NCI-H82 (cell line): Measurements from ENCODE around the gene MAP1LC3B.

ENCODE experiments used
- DNase-seq: peaks from one replicate; lab custom pipeline; 2025; lab: John Stamatoyannopoulos, UW

MAP1LC3B gene

DNA sequence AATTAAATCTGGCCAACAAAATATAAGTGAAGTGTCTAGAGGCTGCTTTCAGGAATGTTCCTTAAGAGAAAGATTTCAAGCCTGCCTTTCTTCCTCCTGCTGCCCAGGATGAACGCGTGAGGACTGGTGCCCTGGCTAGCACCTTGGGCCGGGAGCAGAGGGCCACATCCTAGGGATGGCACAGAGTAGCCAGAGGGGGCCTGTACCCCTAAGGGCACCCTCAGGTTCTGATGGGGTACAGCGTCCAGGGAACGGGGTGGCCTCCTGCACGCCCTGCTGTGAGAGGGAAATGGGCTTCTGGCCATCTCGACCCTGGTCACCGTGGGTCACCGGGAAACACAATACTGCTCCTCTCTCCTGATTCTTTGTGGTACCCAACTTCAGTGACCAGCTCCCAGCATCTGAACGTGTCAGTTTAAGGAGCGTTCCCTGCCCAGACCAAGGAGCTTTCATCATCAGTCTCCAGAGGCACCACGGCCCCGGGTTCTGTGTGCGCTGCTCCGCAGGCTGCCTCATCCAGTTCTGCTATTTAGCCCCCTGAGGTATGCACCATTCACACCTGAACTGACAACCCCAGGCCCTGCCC is 40.3 kb downstream of the MAP1LC3B start:
- DNase-seq, result no peak

DNA sequence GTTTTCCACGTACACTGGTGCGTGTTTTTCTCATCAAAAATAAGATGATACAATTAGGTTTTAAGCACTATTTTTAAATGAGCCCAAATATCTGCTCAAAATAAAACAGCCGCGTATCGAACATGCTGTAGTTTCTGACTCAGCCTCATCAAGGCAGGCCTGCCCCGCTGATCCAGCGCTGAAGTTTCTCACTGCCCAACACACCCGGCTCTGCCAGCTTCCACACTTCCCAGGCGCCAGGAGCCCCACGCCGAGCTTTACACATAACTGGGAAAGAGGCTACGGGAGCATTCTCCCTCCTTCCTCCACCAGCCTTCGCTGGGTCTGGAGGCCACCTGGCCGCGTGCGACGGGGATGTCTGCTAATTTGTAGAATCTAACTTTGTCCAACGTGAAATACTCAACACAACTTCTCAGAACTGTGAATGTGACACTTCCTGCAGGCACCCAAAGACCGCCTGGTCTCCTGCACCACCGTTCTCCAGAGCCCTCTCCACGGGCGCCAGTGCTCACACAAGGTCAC is 42.1 kb downstream of the MAP1LC3B start:
- no peak for DNase-seq

DNA sequence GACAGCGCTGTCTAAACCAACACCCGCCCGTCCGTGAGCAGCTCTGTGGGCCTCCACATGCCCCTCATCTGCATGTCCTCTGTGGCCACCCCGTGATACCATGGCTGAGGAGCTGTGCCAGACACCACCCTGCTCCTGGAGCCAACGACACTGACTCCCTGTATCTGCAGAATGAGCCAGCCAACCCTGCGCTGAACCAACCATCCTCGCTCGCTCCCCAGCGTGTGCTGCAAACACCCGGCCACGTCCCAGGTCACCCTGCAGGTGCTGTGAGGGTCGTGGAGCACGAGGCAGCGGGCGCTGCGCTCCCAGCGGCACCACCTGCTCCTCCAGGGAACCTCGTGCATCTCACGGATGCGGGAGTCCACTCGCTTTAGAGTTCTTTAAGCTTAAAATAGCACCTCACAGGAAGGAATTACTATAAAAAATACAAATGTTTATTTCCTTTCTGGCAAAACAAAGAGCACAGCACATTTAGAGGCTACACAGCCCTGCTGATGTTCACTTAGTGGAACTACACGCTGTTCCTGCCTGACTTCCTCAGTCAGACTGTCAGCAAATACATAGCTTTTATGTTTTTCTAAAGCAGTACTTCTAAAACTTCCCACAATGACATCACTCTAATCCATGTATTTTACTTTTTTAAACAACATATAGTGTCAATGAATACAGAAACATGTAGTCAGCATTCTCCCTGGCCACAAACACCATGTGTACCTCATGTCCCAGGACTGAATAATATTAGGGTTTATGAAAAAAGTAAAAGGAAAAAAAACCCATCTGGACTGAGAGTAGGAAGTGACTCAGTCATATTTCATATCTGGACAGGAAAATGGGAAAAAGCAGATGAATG is 43.5 kb downstream of the MAP1LC3B start:
- no peak for DNase-seq

DNA sequence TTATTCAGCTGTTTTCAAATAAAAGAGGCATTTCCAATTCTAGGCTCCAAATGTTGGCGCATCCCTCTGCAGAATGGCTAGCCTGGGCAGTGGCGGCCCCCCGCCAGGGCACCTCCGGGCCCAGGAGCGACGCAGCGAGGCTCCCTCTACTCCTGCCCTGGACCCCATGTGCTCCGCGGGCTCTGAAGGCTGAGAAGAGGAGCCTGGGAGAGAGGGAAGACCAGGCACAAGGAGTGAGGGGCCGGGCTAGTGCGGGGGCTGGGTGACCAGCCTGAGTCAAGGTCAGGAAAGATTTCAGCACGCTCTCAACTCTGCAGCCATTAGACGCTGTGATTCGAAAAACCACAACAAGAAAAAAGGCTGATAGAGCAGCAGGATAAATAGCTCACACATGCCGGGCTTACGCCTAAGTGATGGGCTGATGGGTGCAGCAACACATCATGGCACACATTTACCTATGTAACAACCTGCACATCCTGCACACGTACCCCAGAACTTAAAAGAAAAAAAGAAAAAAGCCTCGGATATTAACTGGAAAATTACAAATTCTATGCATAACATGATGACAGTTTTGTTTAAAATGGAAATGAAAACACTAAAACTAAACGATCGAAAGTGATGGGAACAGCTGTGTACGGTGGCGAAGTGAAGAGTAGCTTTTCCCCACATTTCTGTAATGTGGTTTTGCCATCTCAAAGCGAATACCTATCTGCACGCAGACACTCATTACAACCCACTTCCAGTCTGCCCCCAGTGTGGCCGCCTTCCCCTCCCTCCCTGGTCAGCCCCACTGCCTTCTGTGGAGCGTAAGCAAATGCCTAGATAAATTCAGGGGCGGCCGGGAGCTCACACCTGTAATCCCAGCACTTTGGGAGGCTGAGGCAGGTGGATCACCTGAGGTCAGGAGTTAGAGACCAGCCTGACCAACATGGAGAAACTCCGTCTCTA is 44.4 kb downstream of the MAP1LC3B start:
- no peak for DNase-seq

DNA sequence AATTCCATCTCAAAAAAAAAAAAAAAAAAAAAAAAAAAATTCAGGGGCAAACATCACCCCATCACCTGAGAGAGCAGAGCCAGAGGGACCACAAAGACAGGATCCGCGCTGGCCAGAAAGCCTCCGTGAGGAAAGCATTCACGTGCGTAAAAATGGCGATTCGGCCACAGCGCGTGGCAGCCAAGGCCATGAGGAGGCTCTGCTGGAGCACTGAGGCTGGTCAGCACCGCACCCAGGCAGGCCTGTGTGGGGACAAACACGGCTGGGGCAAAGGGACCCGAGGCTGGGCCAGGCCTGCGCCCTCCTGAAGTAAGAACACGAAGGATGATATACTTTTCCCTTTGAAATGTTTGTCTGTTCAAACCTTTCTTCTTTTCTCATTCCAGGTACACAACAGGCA is 45.2 kb downstream of the MAP1LC3B start:
- no peak for DNase-seq

DNA sequence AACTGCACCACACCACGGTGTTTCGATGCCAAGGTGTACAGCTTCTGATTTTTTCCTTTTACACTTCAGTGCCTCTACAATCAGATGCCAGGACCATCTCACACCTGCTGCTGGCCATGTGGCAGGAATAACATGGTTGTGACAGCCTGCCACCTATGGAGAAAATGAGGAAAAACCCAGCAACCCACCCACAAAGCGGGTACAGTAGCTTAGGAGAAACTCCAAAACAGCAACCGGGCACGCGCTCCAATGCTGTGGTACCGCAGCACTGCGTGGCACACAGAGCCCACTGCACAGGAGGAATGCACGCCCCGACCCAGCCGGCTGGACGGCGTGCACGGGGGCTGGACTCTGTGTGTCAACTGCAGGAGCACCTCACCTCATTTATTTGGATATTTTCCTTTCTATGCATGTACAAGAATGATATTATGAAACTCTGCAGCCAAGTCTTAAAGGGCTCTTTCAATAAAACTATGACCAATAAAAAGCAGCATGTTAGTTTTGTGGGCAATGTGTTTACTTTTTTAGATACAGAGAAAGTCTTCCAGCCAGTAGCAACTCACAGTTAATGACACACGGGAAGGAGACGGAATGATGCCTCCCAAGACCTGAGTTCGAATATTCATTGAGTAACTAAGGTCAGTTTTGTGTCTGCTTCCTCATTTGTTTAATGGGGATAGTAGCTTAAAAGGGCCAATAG is 45.9 kb downstream of the MAP1LC3B start:
- no peak for DNase-seq

DNA sequence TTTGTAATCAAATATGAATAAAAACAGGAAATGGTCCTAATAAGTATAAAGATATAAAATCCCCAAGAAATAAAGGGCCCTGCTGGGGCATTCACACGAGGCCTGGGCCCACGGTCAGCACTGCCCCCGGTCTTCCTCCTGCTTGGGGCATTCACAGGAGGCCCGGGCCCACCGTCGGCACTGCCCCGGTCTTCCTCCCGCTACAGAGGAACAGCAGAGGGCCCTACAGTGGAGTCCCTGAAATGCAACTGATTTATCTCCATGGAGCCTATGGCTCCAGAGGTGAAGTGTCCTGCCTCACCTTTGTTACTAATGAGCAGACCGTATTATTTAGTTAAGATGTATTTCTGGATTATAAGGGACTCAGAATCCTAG is 46.5 kb downstream of the MAP1LC3B start:
- no peak for DNase-seq

DNA sequence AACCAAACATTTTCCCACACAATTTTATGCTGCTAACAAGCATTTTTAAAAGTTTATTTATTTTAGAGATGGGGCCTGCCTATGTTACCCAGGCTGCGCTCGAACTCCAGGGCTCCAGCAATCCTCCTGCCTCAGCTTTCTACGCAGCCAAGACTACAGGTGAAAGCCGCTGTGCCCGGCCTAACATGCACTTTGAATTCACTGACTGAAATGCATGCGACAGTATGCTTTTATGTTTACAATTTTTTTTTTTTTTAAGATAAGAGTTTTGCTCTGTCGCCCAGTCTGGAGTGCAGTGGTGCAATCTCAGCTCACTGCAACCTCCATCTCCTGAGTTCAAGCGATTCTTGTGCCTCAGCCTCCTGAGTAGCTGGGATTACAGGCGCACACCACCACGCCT is 47.8 kb downstream of the MAP1LC3B start:
- no peak for DNase-seq

DNA sequence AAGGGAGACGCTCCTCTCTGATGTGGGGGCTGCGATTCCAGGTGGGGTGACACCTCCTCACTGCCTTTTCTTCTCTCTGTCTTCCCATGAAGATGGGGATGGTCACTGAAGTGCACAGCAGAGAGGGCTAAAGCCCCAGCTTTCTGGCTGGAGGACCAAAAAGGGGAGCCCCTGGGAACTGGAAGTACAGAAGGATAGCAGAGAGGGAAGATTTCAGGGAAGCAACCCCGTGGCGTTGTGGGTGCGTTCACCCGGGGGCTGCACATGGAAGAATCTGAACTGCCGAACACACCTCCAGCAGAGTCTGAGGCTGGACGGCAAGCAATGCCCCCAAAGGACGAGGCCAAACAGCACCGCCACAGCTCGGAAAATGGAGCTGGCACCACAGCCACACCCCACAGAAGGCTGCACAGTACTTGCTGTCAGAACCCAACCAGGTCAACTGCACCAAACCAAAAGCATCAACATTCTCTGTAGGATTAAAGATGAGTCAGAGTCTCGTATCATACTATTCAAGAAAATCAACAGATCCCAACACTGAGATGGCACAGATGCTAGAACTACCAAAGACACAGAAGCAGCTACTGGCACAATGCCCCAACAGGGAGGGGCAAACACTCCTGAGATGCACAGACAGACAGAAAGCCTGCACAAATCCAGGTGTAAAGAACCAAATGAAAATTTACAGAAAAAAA is 49.9 kb downstream of the MAP1LC3B start:
- peak; percentile 76 for DNase-seq

DNA sequence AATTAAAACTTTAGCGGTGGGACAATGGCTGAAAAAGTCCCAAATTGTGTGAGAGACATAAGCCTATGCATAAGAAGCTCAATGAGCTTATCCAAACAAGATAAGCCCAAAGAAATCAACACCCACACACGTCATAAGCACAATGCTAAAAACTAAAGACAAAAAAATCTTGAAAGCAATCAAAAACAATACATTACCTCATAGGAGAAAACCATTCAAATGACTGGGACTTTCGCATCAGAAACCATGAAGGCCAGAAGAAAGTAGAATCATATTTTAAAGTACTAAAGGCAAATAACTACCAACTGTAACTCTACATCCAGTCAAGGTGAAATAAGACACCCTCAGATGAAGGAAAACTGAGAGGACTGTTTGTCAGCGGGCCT is 50.4 kb downstream of the MAP1LC3B start:
- peak; percentile 76 for DNase-seq

DNA sequence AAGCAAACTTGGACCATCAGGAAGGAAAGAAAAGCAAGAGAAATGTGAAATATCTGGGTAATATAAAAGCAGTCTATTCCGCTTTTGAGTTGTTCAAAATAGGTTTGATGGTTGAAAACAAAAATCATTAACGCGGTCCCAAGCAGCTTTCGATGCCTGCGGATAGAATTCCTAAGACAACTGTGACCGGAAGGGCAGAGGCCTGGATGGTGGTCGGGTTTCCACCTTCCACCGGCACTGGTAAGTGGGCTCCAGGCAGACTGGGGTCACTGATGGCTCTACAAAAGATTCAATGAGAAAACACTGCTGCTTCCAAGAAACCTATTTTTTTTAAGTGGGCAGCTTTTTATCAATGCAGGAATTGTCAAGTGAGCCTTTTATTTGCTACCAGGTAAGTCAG is 50.9 kb downstream of the MAP1LC3B start:
- DNase-seq, result peak; percentile 45

DNA sequence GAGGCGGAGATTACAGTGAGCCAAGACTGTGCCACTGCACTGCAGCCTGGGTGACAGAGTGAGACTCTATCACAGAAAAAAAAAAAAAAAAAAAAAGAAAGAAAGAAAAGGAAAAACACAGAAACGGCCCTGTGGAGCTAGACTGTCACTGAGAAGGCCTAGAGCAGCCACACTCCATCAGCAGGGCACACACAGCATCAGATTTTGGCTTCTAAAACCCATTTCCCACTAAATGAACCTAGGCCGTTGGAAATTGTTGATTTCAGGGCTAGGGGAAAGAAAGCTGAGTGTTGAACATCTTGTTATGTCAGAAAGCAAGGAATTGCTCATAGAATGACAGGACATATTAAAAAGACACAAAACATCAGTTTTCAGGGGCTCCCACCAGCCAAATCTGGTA is 51.8 kb downstream of the MAP1LC3B start:
- no peak for DNase-seq

DNA sequence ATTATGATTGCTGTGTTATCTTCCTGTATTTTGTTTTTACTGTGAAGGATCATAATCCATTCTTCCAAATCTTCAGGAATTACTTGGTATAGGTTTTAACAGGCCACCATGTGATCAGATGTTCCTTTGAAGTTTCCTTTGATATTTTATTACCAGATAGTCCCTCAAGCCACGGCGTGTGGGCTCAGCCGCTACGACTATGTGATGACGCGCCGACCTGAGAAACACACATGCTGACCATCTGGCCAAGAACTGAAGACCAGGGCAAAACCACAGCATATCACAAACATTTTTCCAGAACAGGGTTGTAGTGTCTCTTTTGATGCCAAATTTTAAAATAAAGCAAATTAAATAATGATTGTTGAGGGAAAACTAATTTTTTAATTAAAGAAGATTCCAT is 53.4 kb downstream of the MAP1LC3B start:
- no peak for DNase-seq

DNA sequence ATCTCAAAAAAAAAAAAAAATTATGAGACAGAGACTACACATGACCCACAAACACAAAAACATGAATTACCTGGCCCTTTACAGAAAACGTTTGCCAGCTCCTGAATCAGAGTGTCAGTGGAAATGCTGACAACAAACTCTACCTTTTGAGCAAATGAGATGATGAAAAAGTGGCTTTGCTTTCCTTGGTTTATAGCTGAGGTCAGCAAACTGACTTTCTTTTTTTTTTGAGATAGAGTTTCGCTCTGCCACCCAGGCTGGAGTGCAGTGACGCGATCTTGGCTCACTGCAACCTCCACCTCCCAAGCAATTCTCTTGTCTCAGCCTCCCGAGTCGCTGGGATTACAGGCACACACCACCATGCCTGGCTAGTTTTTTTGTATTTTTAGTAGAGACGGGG is 54.3 kb downstream of the MAP1LC3B start:
- DNase-seq, result no peak

DNA sequence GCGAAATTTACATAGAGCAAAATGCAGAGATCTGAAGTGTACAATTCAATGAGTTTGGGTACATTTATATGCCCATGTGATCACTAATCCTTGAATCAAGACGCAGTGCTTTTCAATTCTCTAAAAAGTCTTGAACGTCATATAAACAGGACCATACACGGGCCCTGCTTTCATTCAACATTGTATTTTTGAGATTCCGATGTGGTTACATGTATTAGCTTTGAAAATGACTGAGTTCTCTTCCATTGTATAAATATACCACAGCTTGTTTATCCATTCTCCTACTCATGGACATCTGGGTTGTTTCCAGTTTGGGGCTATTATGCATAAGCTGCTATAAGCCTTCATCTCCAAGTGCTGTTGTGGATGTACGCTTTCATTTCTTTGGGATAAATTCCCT is 55.2 kb downstream of the MAP1LC3B start:
- DNase-seq, result no peak

DNA sequence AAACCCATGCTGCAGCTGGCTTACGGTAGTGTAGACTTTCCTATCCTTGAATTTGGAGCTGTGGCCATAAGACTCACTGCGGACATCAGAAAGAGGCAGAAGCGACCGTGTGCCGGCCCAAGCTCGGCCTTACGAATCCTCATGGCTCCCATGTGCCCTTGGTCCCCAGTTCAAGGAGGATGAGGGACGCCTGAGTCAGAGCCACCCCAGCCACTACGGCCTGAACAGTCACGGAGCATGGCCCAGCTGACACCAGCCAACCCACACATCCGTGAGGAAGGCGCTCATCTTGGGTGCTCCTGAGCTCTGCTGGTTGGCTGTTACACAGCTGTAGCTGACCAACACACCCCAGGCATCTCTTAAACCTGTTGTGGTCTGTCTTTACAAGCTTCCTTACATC is 56.7 kb downstream of the MAP1LC3B start:
- DNase-seq, result no peak

DNA sequence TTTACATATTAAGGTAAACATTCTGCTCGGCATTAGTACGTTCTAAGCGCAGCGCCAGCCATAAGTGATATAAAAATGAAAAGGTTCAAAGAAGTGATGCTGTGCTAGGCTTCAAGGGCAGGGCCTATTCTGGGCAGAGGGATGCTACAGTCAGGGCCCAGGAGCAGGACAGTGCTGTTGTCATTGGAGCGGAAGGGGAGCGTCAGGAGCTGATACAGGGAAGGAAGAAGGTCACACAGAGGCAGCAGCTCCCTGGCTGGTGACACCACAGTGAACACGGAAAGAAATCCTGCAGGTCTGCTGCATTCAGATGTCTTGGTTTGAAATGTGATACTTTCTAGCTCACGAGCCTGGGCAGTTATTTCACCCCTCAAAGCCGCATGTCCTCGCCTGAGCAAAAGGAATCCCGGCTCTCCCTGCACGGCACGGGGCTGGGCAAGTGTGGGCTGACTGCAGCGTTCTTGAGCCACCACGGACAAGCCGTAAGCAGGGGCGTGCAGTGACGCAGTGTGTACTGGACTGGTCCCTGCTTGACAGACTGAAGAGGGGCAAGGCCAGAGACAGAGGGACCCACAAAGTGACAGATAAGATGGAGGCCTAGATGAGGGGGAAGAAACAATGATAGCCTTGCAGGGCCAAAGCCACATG is 59.6 kb downstream of the MAP1LC3B start:
- DNase-seq, result no peak

DNA sequence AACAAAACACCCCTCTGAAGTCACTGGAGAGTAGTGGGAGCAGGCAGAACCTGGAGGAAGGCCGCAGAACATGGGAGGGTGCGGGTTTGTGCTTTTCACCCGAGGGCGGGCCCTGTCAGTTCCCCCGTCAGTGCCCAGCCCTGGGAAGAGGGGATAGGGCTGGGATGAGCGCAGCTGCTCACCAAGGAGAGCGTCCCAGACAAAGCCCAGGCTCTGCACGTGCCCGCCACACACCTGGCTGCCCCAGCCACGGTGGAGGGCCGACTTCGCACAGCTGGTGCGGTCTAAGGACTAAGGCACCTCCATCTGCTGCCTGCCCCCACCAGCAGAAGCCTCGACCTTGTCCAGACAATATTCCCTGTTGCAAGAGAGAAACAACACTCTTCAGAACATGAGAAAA is 61.2 kb downstream of the MAP1LC3B start:
- no peak for DNase-seq
